ENCODE measurements around the gene VPS4B.

DNA sequence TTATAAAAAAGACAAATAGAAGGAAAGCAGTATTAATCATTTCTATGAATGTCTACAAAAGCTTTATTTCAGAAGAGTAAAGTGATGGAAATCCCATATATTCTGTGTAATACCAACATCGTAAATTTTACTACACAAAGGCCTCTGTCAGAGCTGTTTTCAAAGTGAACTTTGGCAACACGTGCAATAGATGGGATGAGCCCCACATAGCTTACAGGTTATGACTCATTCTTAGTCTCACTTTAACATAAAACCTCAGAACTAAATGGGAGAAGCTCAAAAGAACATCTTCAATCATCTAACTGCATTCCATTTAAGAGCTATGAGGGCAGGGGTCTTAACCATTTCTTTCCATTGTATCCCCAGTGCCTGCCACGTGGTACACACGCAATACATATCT, 11.5 kb downstream of the VPS4B start:
- TF ChIP-seq, protein P1, sequence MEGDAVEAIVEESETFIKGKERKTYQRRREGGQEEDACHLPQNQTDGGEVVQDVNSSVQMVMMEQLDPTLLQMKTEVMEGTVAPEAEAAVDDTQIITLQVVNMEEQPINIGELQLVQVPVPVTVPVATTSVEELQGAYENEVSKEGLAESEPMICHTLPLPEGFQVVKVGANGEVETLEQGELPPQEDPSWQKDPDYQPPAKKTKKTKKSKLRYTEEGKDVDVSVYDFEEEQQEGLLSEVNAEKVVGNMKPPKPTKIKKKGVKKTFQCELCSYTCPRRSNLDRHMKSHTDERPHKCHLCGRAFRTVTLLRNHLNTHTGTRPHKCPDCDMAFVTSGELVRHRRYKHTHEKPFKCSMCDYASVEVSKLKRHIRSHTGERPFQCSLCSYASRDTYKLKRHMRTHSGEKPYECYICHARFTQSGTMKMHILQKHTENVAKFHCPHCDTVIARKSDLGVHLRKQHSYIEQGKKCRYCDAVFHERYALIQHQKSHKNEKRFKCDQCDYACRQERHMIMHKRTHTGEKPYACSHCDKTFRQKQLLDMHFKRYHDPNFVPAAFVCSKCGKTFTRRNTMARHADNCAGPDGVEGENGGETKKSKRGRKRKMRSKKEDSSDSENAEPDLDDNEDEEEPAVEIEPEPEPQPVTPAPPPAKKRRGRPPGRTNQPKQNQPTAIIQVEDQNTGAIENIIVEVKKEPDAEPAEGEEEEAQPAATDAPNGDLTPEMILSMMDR (IDR thresholded peaks at IDR 0.05; ENCODE audit: low read length), result no peak
- TF ChIP-seq EZH2 (IDR thresholded peaks at IDR 0.05; ENCODE audit: borderline replicate concordance, low read length), result no peak
